Loucy (cell line): Measurements from ENCODE around the gene TACC3.

Experiments
- H2AFZ ChIP-seq: fragments of 200-600 bp; sonication (generic); 2 replicates; pipeline ENCODE4 v1.6.0; 2016; ENCODE audit warnings: antibody characterized with exemption, mild to moderate bottlenecking, low read length, moderate library complexity
- H3F3A ChIP-seq: fragments of 200-600 bp; 2 replicates; pipeline ENCODE4 v1.6.0; 2016; ENCODE audit warnings: antibody characterized with exemption, low read depth, mild to moderate bottlenecking
- H3K27me3 ChIP-seq: fragments of 200-600 bp; sonication (generic); 2 replicates; pipeline ENCODE4 v1.6.1; 2014; ENCODE audit warnings: low read length, mild to moderate bottlenecking; ENCODE audit not compliant: insufficient read depth, poor library complexity, severe bottlenecking
- H3K36me3 ChIP-seq: fragments of 200-600 bp; sonication (generic); 2 replicates; pipeline ENCODE4 v1.6.1; 2016; ENCODE audit warnings: low read length; ENCODE audit not compliant: insufficient read depth
- H3K4me1 ChIP-seq: fragments of 200-600 bp; sonication (generic); 2 replicates; pipeline ENCODE4 v1.5.1; 2014; ENCODE audit warnings: low read length, mild to moderate bottlenecking; ENCODE audit not compliant: insufficient read depth, poor library complexity, severe bottlenecking
- H3K4me2 ChIP-seq: fragments of 200-600 bp; sonication (generic); 2 replicates; pipeline ENCODE4 v1.6.0; 2014; ENCODE audit warnings: antibody characterized with exemption, low read length, low read depth, mild to moderate bottlenecking; ENCODE audit not compliant: poor library complexity, severe bottlenecking
- H3K4me3 ChIP-seq: fragments of 200-600 bp; sonication (generic); 2 replicates; pipeline ENCODE4 v1.5.1; 2014; ENCODE audit warnings: low read length, mild to moderate bottlenecking, mixed read lengths; ENCODE audit not compliant: poor library complexity, severe bottlenecking
- H3K79me2 ChIP-seq: fragments of 200-600 bp; sonication (generic); 2 replicates; pipeline ENCODE4 v1.6.1; 2014; ENCODE audit warnings: low read length; ENCODE audit not compliant: insufficient read depth
- H3K9ac ChIP-seq: fragments of 200-600 bp; sonication (generic); 2 replicates; pipeline ENCODE4 v1.6.0; 2014; ENCODE audit warnings: mild to moderate bottlenecking, low read depth, low read length, moderate library complexity; ENCODE audit not compliant: poor library complexity, severe bottlenecking
- H3K9me2 ChIP-seq: fragments of 200-600 bp; sonication (generic); replicated peaks from 2 replicates; pipeline ENCODE4 v1.6.1; 2016; ENCODE audit warnings: low read depth, low read length, mixed read lengths
- H3K9me3 ChIP-seq: fragments of 200-600 bp; sonication (generic); 2 replicates; pipeline ENCODE4 v1.6.1; 2014; ENCODE audit warnings: mild to moderate bottlenecking, antibody characterized with exemption, low read length, low read depth; ENCODE audit not compliant: insufficient read depth
- H4K20me1 ChIP-seq: fragments of 200-600 bp; sonication (generic); 2 replicates; pipeline ENCODE4 v1.6.0; 2014; ENCODE audit warnings: antibody characterized with exemption, low read length, mild to moderate bottlenecking; ENCODE audit not compliant: insufficient read depth, poor library complexity, severe bottlenecking
- CTCF ChIP-seq: fragments of 200-600 bp; sonication (generic); conservative IDR thresholded peaks from 2 replicates; pipeline ENCODE4 v1.5.1; 2014; ENCODE audit warnings: mild to moderate bottlenecking, antibody characterized with exemption, low read length
- EZH2phosphoT487 ChIP-seq: fragments of 200-600 bp; IDR thresholded peaks from 2 replicates; pipeline ENCODE4 v1.6.1; 2018; ENCODE audit warnings: antibody characterized with exemption, mild to moderate bottlenecking, moderate library complexity, borderline replicate concordance

The TACC3 gene

GRCh38 chr4:1683736-1684505 lies 37.4 kb upstream of the TACC3 start, which contains the start of gene FAM53A:
FAM53A (minus strand) TSS chr4:1684313; CDS start chr4:1668741, 15,572 bp downstream.
- no peak within 1 kb of the TSS for H3K9ac ChIP-seq
- no peaks in the 10 kb centered on the region for H3K9me2 ChIP-seq
- H4K20me1 ChIP-seq = no peaks in the 10 kb centered on the region
- no peak within 1 kb of the TSS for H2AFZ ChIP-seq
- H3K79me2 ChIP-seq = no peaks in the 10 kb centered on the region
- no peaks in the 10 kb centered on the region for H3K27me3 ChIP-seq
- H3F3A ChIP-seq = no peaks in the 10 kb centered on the region
- H3K4me3 ChIP-seq = no peak within 1 kb of the TSS
- H3K4me2 ChIP-seq = no peak within 1 kb of the TSS
- no peak for TF ChIP-seq EZH2phosphoT487
- no peak for TF ChIP-seq CTCF
- H3K9me3 ChIP-seq = no peaks in the 10 kb centered on the region
- no peaks in the 10 kb centered on the region for H3K36me3 ChIP-seq
- no peaks in the 10 kb centered on the region for H3K4me1 ChIP-seq

- TF ChIP-seq EZH2phosphoT487 (no peak), CTCF (no peak)
- no peaks in the 10 kb centered on the region for H3K9me3 ChIP-seq
- no peaks in the 10 kb centered on the region for H3K36me3 ChIP-seq
- H3F3A ChIP-seq = no peaks in the 10 kb centered on the region
- H3K79me2 ChIP-seq = no peaks in the 10 kb centered on the region
- H3K9ac ChIP-seq = no peak overlapping the region
- H4K20me1 ChIP-seq = no peaks in the 10 kb centered on the region
- H3K4me1 ChIP-seq = no peaks in the 10 kb centered on the region
- H3K4me3 ChIP-seq = no peak overlapping the region
- H3K27me3 ChIP-seq = no peaks in the 10 kb centered on the region
- no peak overlapping the region for H3K4me2 ChIP-seq
- H3K9me2 ChIP-seq = no peaks in the 10 kb centered on the region
- H2AFZ ChIP-seq = no peak overlapping the region
Observed at GRCh38 chr4:1684506-1685234, 36.7 kb upstream of the TACC3 start.

GRCh38 chr4:1685235-1686150 lies 35.8 kb upstream of the TACC3 start:
- Histone ChIP-seq H3K36me3 (peaks cover 3% of the 10 kb centered on the region; the same call in 1 of the 2 replicates), H3K4me1 (no peaks in the 10 kb centered on the region), H4K20me1 (no peaks in the 10 kb centered on the region), H3K9ac (no peak overlapping the region), H3K27me3 (no peaks in the 10 kb centered on the region), H3F3A (no peaks in the 10 kb centered on the region), H3K79me2 (no peaks in the 10 kb centered on the region), H3K9me2 (no peaks in the 10 kb centered on the region), H3K9me3 (no peaks in the 10 kb centered on the region), H3K4me2 (no peak overlapping the region), H2AFZ (no peak overlapping the region), H3K4me3 (no peak overlapping the region)
- TF ChIP-seq EZH2phosphoT487 (no peak), CTCF (no peak)
